ENCODE measurements around the gene YIPF4.
"Not testable (repeated sequence)": the region's sequence is repeated elsewhere in the genome, so short reads cannot be mapped to it uniquely, and the experiment has no call there.

The YIPF4 gene

GRCh38 chr2:32289165-32289999 lies 11.7 kb downstream of the YIPF4 start:
- DNase-seq, result no peak

- DNase-seq, result no peak
Observed at GRCh38 chr2:32290000-32290339, 12.3 kb downstream of the YIPF4 start.

GRCh38 chr2:32291746-32292145 lies 14.0 kb downstream of the YIPF4 start:
- no peak for DNase-seq

- DNase-seq, result not testable (repeated sequence)
Observed at GRCh38 chr2:32293493-32293892, 15.8 kb downstream of the YIPF4 start.

GRCh38 chr2:32293966-32294562 lies 16.4 kb downstream of the YIPF4 start:
- not testable (repeated sequence) for DNase-seq

GRCh38 chr2:32310577-32310976 lies 32.9 kb downstream of the YIPF4 start:
- no peak for DNase-seq

- no peak for DNase-seq
Observed at GRCh38 chr2:32314886-32315285, 37.2 kb downstream of the YIPF4 start.

- DNase-seq, result not testable (repeated sequence)
Observed at GRCh38 chr2:32328679-32329078, 51.0 kb downstream of the YIPF4 start.

GRCh38 chr2:32329180-32329980 lies 51.7 kb downstream of the YIPF4 start:
- DNase-seq, result not testable (repeated sequence)

GRCh38 chr2:32330136-32330535 lies 52.4 kb downstream of the YIPF4 start:
- no peak for DNase-seq

- DNase-seq, result no peak
Observed at GRCh38 chr2:32342801-32343200, 65.1 kb downstream of the YIPF4 start.

GRCh38 chr2:32350797-32351196 lies 73.1 kb downstream of the YIPF4 start:
- DNase-seq, result not testable (repeated sequence)

GRCh38 chr2:32355976-32356680 lies 78.4 kb downstream of the YIPF4 start:
- no peak for DNase-seq

- peak; percentile 98 for DNase-seq
Observed at GRCh38 chr2:32356681-32357317, 79.1 kb downstream of the YIPF4 start, which contains the start of gene BIRC6. TSS of gene BIRC6 (plus strand) at chr2:32357023. CDS start at chr2:32357162, 139 bp downstream.

GRCh38 chr2:32357318-32358110 lies 79.8 kb downstream of the YIPF4 start:
- DNase-seq, result peak; percentile 55

GRCh38 chr2:32358111-32358482 lies 80.4 kb downstream of the YIPF4 start:
- DNase-seq, result no peak

- no peak for DNase-seq
Observed at GRCh38 chr2:32360416-32360815, 82.7 kb downstream of the YIPF4 start.

GRCh38 chr2:32362997-32363396 lies 85.3 kb downstream of the YIPF4 start:
- DNase-seq, result not testable (repeated sequence)

- no peak for DNase-seq
Observed at GRCh38 chr2:32363597-32363996, 85.9 kb downstream of the YIPF4 start.

GRCh38 chr2:32364290-32364689 lies 86.6 kb downstream of the YIPF4 start:
- not testable (repeated sequence) for DNase-seq

GRCh38 chr2:32365679-32366078 lies 88.0 kb downstream of the YIPF4 start:
- DNase-seq, result not testable (repeated sequence)

Measured in activated CD4-positive, alpha-beta T cell treated with anti-CD3 and anti-CD28 coated beads for 48 hours (primary cell).